Mesothelial cell of epicardium (in vitro differentiated cells): ENCODE data around the gene TFAP2A. TPM values are rescaled to one million over a fixed set of nuclear protein-coding genes. Genes with fewer than 3 reads are reported as not detected.

Source experiments
- DNase-seq, 2 experiments: peaks; one replicate each; pipeline ENCODE4 v3.0.0; 2021; ENCODE audit warnings: low spot score in 2 of 2; ENCODE audit not compliant: unreplicated experiment in 2 of 2
- H3K27ac Mint-ChIP-seq: 2 replicates; pipeline ENCODE4 v1.8.0; 2021; ENCODE audit warnings: mixed read lengths
- H3K27me3 Mint-ChIP-seq: 2 replicates; pipeline ENCODE4 v1.8.0; 2021; ENCODE audit warnings: low read depth, mixed read lengths
- H3K36me3 Mint-ChIP-seq: 2 replicates; pipeline ENCODE4 v1.8.0; 2021; ENCODE audit warnings: mixed read lengths
- H3K4me1 Mint-ChIP-seq: 2 replicates; pipeline ENCODE4 v1.8.0; 2021; ENCODE audit warnings: mixed read lengths
- H3K4me3 Mint-ChIP-seq: 2 replicates; pipeline ENCODE4 v1.8.0; 2021; ENCODE audit warnings: mild to moderate bottlenecking, moderate library complexity, mixed read lengths
- H3K9me3 Mint-ChIP-seq: 2 replicates; pipeline ENCODE4 v1.8.0; 2021; ENCODE audit warnings: mixed read lengths
- CTCF ChIP-seq: fragments of 200-600 bp; sonication (generic); IDR thresholded peaks from one replicate; pipeline ENCODE4 v1.5.0; 2021; ENCODE audit warnings: antibody characterized with exemption; ENCODE audit not compliant: unreplicated experiment
- total RNA-seq: library from RNA; stranded (reverse); gene quantifications from 3 replicates; pipeline ENCODE4 v1.2.1, GENCODE V29; 2021

TFAP2A gene
- total RNA-seq, 1 donor from 2014 or later, result 62.4 TPM

GRCh38 chr6:10362300-10362699 is 52.6 kb downstream of the TFAP2A start:
- no peaks in the 10 kb centered on the region for H3K4me1 Mint-ChIP-seq
- peaks cover 18% of the 10 kb centered on the region for H3K9me3 Mint-ChIP-seq
- H3K36me3 Mint-ChIP-seq, result peaks cover 9% of the 10 kb centered on the region
- DNase-seq, result no peak
- no peak for TF ChIP-seq CTCF
- H3K27me3 Mint-ChIP-seq, result no peaks in the 10 kb centered on the region
- H3K4me3 Mint-ChIP-seq, result no peak overlapping the region
- no peak overlapping the region for H3K27ac Mint-ChIP-seq

- peaks cover 8% of the 10 kb centered on the region for H3K36me3 Mint-ChIP-seq
- H3K27me3 Mint-ChIP-seq, result no peaks in the 10 kb centered on the region
- H3K27ac Mint-ChIP-seq, result no peak overlapping the region
- DNase-seq, result no peak
- H3K4me3 Mint-ChIP-seq, result no peak overlapping the region
- no peaks in the 10 kb centered on the region for H3K4me1 Mint-ChIP-seq
- TF ChIP-seq CTCF, result no peak
- H3K9me3 Mint-ChIP-seq, result peaks cover 18% of the 10 kb centered on the region
These were observed 53.4 kb downstream of the TFAP2A start for GRCh38 chr6:10361428-10361827.

GRCh38 chr6:10359581-10359980 is 55.3 kb downstream of the TFAP2A start:
- Mint-ChIP-seq H3K27me3 (no peaks in the 10 kb centered on the region), H3K4me1 (no peaks in the 10 kb centered on the region), H3K9me3 (peaks cover 8% of the 10 kb centered on the region), H3K27ac (no peak overlapping the region), H3K4me3 (no peak overlapping the region), H3K36me3 (peaks cover 3% of the 10 kb centered on the region)
- no peak for TF ChIP-seq CTCF
- DNase-seq, result no peak

GRCh38 chr6:10355115-10355702 is 59.7 kb downstream of the TFAP2A start:
- H3K4me3 Mint-ChIP-seq, result no peak overlapping the region
- no peak for DNase-seq
- peaks cover 3% of the 10 kb centered on the region for H3K9me3 Mint-ChIP-seq
- no peaks in the 10 kb centered on the region for H3K36me3 Mint-ChIP-seq
- H3K4me1 Mint-ChIP-seq, result no peaks in the 10 kb centered on the region
- H3K27me3 Mint-ChIP-seq, result no peaks in the 10 kb centered on the region
- no peak for TF ChIP-seq CTCF
- no peak overlapping the region for H3K27ac Mint-ChIP-seq

- no peak for TF ChIP-seq CTCF
- Mint-ChIP-seq H3K36me3 (no peaks in the 10 kb centered on the region), H3K27me3 (no peaks in the 10 kb centered on the region), H3K4me3 (no peak overlapping the region), H3K4me1 (no peaks in the 10 kb centered on the region), H3K9me3 (peaks cover 3% of the 10 kb centered on the region), H3K27ac (no peak overlapping the region)
- no peak for DNase-seq
These were observed 63.1 kb downstream of the TFAP2A start for GRCh38 chr6:10351791-10352190.

- no peak for DNase-seq
- H3K27me3 Mint-ChIP-seq, result no peaks in the 10 kb centered on the region
- H3K4me3 Mint-ChIP-seq, result no peak overlapping the region
- peaks cover 3% of the 10 kb centered on the region for H3K9me3 Mint-ChIP-seq
- TF ChIP-seq CTCF, result no peak
- H3K27ac Mint-ChIP-seq, result no peak overlapping the region
- no peaks in the 10 kb centered on the region for H3K4me1 Mint-ChIP-seq
- no peaks in the 10 kb centered on the region for H3K36me3 Mint-ChIP-seq
These were observed 64.2 kb downstream of the TFAP2A start for GRCh38 chr6:10350720-10351119.
